GM11168 (cell line): ENCODE measurements around the gene COL11A1.
"Not testable (repeated sequence)": the region's sequence is repeated elsewhere in the genome, so short reads cannot be mapped to it uniquely, and the experiment has no call there.

Experiments used
- in situ Hi-C: fragments of 300-500 bp; cut with MboI; formaldehyde crosslinking; loops from one replicate; pipeline ENCODE4 v1.12.0; 2022; ENCODE audit warnings: low sequenced_read_pairs; ENCODE audit not compliant: unreplicated experiment

The COL11A1 gene

GRCh38 chr1:103108376-103109150, at the start of gene COL11A1:
COL11A1 (minus strand) TSS chr1:103108522; CDS start chr1:103108178, 344 bp downstream.
- in situ Hi-C loops, result loop anchor here (25.0 kb wide), 1 partner anchor 404 kb away; no protein-coding TSS in a partner anchor

DNA sequence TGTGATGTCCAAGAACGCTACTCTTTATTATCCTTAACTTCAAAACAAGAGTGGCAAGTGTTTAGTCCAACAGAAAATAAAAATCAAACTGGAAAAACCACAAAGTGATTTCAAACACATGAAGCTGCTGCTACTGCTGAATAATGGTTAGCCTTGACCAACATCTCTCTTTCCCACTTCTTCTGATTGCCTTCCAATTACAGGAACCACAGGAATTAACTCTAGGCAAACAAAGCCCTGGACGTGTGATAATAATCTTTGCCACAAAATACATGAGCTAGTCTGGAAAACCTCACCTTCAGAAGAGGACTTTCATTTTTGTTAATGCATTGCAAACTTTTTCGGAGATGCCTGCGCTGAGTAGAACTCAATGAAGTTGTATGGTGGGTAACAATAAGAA, 48.6 kb upstream of the COL11A1 start:
- in situ Hi-C loops, result no loop called here

DNA sequence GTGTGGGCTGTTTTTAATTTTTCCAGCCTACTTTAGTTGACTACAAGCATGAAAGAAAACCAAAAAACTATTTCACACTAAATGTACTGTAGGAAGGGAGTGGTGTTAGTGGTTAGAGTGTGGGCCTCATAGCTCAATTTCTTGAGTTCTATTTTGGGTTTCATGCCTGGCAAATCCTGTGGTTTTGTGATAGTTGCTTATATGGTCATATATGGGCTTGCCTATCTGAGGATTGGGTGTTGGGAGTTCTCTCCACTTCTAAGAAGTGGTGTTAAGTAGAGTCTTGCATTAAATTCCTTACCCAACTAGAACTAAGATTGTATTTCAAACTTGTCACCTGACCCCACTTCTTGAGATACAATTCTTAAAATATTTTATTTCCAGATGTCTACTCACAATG, 37.8 kb upstream of the COL11A1 start:
- in situ Hi-C loops, result no loop called here

DNA sequence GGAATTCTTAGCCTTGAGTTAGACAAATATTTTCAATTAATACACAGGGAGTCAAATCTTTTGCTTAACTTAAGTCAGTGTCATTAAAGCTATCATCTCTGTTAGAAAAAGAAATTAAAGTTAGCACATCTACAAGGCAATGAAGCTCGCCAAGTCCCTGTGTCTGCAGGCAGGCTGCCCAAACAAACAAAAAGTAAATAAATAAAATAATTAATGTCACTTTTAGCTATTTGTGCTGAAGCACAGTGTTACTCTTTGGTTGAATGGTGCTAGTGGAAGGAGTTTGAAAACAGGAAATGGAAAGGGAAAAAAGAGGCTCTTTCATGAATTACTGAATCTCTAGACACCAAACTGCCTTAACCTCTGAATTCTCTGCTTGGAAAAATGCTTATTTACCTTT, 37.1 kb upstream of the COL11A1 start:
- in situ Hi-C loops, result no loop called here

GRCh38 chr1:103144681-103145080, 36.4 kb upstream of the COL11A1 start:
- in situ Hi-C loops, result no loop called here

DNA sequence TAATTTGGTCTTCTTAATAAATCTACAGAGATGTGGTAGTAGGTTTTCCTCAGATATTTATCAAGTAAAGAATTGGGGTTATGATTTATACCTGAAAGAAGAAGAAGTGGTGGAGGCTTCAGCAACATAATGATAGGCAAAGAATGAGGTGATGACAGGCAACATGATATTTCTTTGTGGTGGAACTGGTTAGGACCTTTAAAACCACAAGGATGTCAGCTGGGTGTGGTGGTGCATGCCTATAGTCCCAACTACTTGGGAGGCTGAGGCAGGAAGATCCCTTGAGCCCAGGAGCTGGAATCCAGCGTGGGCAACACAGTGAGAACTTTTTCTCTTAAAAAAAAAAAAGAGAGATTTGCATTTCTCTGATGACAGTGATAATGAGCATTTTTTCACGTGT, 34.1 kb upstream of the COL11A1 start:
- in situ Hi-C loops, result no loop called here

GRCh38 chr1:103129796-103130195, 21.5 kb upstream of the COL11A1 start:
- in situ Hi-C loops, result no loop called here

DNA sequence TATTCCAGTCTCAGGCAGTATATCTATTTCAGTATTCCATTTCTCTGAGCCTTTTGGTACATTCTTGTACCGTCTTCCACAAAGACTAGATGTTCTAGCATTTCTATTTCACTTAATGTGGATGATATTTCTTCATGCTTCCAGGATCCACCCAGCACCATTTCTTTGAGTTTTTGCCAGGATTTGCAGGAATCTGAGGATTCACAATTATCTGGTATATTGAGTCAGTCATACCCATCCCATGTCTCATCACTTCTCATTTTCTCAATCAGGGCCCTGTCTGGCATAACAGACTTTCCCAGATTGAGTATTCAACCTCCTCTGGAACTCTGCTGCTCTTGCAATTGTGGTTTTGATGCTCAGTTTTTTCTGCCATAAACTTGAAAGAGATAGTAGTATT, 20.9 kb upstream of the COL11A1 start:
- in situ Hi-C loops, result no loop called here

DNA sequence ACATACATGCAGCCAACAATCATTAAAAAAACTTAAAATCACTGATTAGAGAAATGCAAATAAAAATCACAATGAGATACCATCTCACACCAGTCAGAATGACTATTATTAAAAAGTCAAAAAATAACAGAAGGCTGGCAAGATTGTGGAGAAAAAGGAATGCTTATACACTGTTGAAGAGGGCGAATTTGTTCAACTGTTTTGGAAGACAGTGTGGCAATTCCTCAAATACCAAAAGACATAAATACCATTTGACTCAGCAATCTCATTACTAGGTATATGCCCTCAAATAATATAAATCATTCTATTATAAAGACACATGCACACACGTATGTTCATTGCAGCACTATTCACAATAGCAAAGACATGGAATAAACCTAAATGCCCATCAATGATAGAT, 19.9 kb upstream of the COL11A1 start:
- in situ Hi-C loops, result not testable (repeated sequence)

DNA sequence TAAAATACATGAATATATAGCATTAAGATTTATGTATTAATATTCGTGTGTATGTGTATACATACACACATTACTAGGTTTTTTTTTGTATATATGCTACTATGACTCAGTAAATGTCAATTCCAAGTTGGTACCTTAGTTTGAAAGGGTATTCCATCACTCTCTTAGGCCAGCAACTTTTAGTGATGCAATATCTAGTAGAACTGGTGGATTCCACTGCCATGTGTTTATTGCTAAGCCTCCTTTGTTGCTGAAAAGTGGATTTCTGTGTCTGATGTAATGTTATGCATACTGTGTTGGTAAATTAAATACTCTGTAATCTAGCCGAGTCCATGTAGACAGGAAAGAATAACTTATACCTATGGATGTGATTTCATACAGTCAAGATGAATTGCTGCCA, 16.9 kb upstream of the COL11A1 start:
- in situ Hi-C loops, result no loop called here

DNA sequence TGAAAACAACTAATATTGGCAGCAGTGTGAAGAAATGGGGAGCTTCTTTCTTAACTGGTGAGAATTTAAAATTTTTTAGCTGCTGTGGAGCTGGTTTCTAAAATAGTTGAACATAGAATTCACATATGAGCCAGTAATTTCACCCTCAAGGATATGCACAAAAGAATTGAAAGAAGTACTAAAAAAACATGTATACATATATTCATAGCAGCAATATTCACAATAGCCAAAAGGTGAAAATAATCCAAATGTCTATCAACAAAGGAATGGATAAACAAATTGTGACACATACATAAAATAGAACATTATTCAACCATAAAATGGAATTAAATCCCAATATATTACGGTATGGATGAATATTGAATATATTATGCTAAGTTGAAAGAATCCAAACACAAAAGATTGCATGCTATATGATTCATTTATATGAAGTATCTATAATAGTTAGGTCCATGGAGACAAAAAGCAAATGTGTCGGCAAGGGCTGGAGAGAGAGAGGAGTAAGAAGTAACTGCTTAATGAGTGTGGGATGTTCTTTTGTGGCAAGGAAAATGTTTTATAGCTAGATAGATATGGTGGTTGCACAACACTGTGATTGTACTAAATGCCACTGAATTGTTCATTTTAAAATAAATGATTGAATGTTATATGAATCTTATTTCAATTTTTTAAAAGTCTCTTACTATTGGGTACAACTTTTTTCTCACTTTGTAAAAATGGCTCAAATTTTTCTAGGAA, 14.8 kb upstream of the COL11A1 start:
- in situ Hi-C loops, result loop anchor here (25.0 kb wide), 1 partner anchor 389 kb away; no protein-coding TSS in a partner anchor

- in situ Hi-C loops, result loop anchor here (25.0 kb wide), 1 partner anchor 391 kb away; no protein-coding TSS in a partner anchor
Measured at GRCh38 chr1:103120981-103121380, 12.7 kb upstream of the COL11A1 start.

DNA sequence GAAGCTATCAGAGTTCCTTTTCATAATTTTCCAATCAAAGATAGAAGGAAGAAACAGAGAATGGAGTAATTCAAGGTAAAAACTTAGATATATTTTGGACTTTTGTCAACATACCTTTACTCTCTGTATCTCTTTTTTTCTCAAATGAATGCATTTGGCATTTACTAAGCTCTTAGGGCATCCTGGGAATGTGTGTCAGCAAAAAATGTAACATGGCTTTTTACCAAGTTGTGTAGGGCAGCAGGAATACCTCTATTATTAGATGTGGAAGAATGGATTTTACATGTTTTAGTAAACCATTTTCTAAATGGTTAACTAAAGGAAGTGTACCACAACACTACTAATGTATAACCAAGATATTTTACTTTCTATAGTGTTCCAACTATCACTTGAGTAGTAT, 4.2 kb upstream of the COL11A1 start:
- in situ Hi-C loops, result loop anchor here (25.0 kb wide), 1 partner anchor 400 kb away; no protein-coding TSS in a partner anchor

DNA sequence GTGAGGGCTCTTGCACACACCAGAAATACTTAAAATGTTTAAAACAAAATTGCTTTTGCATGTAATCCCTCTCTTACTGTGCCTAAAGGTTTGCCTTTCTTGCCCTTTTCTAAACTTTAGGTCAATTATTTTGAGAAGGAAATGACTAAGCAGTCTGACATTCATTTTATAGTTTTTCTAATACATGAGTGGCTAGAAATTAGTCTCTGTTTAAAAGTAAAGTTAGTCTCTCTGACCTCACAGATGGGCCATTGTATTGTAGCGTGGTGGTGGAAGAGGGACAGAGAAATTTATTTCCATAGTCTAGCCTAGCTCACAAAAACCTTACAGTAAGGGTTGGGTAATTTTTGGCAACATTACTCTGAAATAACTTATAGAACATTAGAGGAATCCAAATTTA, 3.6 kb upstream of the COL11A1 start:
- in situ Hi-C loops, result loop anchor here (25.0 kb wide), 1 partner anchor 400 kb away; no protein-coding TSS in a partner anchor

DNA sequence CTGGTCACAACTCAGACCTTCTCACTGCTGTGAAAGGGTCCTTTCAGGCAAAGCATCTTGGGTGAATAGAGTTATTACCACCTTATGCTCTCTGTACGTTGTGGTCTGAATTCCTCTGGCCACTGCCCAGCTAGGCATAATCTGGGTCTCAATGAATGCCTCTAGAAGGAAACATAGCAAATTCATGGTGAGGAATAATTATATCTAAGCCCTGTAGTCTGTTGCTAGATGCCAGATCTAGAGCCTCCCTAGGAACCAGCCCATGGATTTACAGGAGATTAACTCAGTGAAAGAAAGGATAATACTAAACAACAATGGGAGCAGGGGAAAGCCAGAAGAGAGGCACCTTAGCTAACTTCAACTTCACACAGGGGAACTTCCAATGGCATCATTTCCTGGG, 2.4 kb upstream of the COL11A1 start:
- in situ Hi-C loops, result loop anchor here (25.0 kb wide), 1 partner anchor 402 kb away; no protein-coding TSS in a partner anchor

DNA sequence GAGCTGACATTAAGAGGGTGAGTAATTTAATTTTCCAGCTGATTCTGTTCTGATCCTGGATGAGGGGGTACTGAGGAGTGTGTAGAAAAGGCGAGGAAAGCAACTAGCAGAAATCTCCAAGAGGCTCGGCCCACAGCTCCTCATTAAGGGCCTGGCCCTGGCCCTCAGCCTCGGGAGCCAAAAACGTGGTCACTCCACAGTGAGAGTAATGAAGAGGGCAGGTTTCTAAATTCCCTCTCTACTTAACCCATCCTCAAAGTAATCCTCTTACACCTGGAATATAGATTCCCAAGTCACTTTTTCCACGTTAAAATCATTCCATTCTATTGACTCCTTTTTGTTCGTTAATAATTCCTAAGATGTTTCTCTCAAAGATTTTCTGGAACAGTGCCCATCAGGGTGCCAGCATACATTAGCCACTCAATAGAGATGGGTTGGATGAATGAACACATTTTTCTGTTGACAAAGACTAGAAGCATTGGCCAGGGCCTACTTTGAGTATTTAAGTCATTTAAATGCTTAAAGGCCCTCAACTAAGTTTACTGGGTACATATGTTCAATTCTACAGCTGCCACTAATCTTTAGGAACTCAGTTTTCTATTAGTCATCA, 1.1 kb upstream of the COL11A1 start:
- in situ Hi-C loops, result loop anchor here (25.0 kb wide), 1 partner anchor 403 kb away; no protein-coding TSS in a partner anchor

DNA sequence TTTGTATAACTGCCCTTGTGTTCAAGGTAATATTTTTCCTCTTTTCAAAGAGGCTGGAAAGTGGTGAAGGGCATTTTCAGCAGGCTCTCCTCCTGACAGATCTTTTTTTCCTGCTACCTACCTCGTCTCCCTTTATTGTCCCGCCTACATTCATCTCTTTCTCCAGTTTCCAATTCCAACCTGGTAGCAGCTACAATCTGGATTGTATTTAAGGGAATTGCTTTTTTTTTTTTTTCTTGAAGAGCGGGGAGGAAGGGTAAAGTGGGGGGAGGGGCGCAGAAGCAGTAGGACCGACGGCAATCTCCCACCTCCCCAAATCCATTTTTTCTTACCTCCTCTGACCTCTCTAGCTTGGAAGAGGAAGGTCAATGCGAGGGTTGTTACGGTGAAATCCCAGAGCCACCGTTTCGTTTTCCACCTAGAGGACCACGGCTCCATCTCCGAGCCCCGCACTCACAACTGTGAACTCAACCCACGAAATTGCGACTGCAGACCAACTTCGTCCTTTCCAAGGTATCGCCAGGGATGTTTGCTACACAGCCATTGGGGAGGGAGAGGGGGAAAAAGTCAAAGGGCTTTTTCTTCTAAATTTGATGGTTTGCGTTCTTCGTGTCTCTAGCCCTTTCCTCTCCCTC, 464 bp downstream of the COL11A1 start:
- in situ Hi-C loops, result loop anchor here (25.0 kb wide), 1 partner anchor 404 kb away; no protein-coding TSS in a partner anchor

DNA sequence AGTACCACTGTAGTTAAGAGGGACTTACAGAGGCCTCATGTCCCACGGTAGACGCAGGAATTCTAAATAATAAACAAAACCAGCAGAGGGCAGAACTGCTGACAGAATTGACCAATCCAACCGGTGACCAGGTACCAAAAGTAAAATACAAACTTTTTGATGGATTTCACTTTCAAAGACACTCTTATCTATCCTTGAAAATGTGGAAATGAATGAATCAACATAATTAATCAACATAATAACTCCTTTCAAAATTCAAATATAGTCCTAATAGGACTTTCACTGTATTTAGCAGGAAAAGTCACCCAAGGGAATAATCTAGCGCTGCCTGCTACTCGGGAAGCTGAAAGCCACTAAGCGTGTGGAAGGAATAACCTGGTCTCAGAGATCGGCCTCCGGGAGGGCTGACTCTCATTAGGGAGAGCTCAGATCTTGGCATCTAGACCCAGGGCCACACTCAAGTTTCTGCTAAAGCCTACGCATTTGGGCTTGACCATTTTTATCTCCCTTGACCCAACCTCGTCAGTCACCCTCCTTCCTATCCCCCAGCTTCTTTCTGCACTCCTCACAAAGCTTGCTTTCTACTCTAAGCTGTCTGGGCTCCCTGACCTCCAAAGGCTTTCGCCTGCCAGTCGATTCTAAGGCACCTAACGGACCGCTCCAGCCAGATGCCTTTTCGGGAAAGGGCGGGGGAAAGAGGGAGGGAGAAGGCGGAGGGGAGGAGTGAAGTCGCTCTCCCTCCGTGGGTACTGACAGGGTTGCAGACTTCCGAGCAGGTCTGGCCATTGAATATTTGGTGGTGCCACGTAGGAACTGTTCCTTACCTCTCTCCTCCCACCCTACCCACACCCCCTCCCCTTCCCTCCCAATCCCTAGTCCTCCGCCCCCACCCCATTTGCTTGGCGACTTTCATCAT, 1.6 kb downstream of the COL11A1 start:
- in situ Hi-C loops, result loop anchor here (25.0 kb wide), 1 partner anchor 406 kb away; no protein-coding TSS in a partner anchor

DNA sequence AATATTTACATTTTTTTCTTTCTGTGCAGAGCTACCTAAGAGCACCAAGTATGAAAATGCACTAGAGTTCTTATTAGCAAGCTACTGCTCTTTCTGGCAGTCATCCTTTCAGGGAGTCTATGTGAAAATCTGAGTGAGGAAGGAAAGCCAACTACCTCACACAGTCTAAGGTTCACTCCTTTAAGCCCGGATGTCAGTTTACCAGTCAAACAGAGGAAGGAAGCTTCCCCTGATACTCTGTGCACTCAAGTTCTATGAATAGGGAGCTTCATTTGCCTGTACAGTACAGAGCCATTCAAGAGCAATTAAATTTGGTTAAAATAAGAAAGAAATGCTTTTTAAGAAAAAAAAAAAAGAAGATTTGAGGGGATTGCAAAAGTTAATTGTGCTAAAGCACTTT, 6.9 kb downstream of the COL11A1 start:
- in situ Hi-C loops, result loop anchor here (25.0 kb wide), 1 partner anchor 411 kb away; no protein-coding TSS in a partner anchor
